K562 (cell line): ENCODE measurements around the gene MARCHF3. TPM values are rescaled to one million over a fixed set of nuclear protein-coding genes. Genes with fewer than 3 reads are reported as not detected.

Source experiments
- ATAC-seq: fragments of 200-7000 bp; cut with Tn5 transposase; 3 replicates; pipeline ENCODE4 v1.9.1; 2020; ENCODE audit warnings: moderate library complexity
- BruUV-seq: library from RNA; stranded (reverse); fragments of 400-500 nt; replicated peaks from 2 replicates; lab custom pipeline; 2021; lab: Mats Ljungman, UMichigan
- CTCF ChIA-PET: fragments of 300-600 bp; formaldehyde crosslinking; extraction: SDS; loops from one replicate; lab custom pipeline; 2021; ENCODE audit warnings: low intra/inter-chr PET ratio; lab: Yijun Ruan, JAX
- POLR2A ChIA-PET: fragments of 300-600, 350-650 bp; sonication (Branson Sonifier 250); formaldehyde crosslinking; extraction: SDS; loops from one replicate; lab custom pipeline; 2021; ENCODE audit warnings: antibody characterized with exemption, inconsistent platforms; lab: Yijun Ruan, JAX
- DNase-seq, 4 experiments: peaks; one replicate each; pipeline versions ENCODE4 v3.0.0 to v3.0.0-alpha.2; 2011 to 2018; ENCODE audit warnings: low spot score in 3 of 4, mixed read lengths in 3 of 4; ENCODE audit errors: extremely low read depth in 1 of 4
- FAIRE-seq: peaks from 2 replicates; lab custom pipeline; 2011; peaks lifted over from hg19 to GRCh38; lab: Jason Lieb, UNC
- H2AFZ ChIP-seq: 2 replicates; pipeline ENCODE4 v1.6.0; 2011; ENCODE audit warnings: low read depth, low read length, control low read depth, inconsistent platforms
- H3K27ac ChIP-seq: fragments of 200-600 bp; 3 replicates; pipeline ENCODE4 v1.8.0; 2011; ENCODE audit warnings: low read depth, mild to moderate bottlenecking, control low read depth, inconsistent platforms, low read length, moderate library complexity, mixed read lengths; ENCODE audit errors: extremely low read depth
- H3K27me3 ChIP-seq, 2 experiments: fragments of 300-600 bp in 1 of 2; 2 replicates in 1 of 2; 3 replicates in 1 of 2; pipeline versions ENCODE4 v1.6.0 to v1.8.0; 2011; ENCODE audit warnings: inconsistent platforms in 2 of 2, low read length in 2 of 2, mild to moderate bottlenecking in 1 of 2, mixed read lengths in 1 of 2, moderate library complexity in 1 of 2; ENCODE audit not compliant: control insufficient read depth in 2 of 2, insufficient read depth in 2 of 2
- H3K36me3 ChIP-seq: fragments of 300-600 bp; 3 replicates; pipeline ENCODE4 v1.8.0; 2011; ENCODE audit warnings: mild to moderate bottlenecking, low read length, inconsistent platforms; ENCODE audit not compliant: control insufficient read depth, insufficient read depth
- H3K4me1 ChIP-seq, 2 experiments: fragments of 200-600 bp in 1 of 2; replicated peaks in 1 of 2; 2 replicates in 1 of 2; 3 replicates in 1 of 2; pipeline versions ENCODE4 v1.5.1 to v1.8.0; 2011; ENCODE audit warnings: inconsistent platforms in 2 of 2, low read length in 2 of 2, mild to moderate bottlenecking in 1 of 2, mixed read lengths in 1 of 2, moderate library complexity in 1 of 2; ENCODE audit not compliant: control insufficient read depth in 2 of 2, insufficient read depth in 2 of 2
- H3K4me2 ChIP-seq: 2 replicates; pipeline ENCODE4 v1.6.1; 2011; ENCODE audit warnings: low read length, control low read depth, inconsistent platforms, mixed read lengths; ENCODE audit not compliant: insufficient read depth
- H3K4me3 ChIP-seq: fragments of 200-600 bp; sonication (generic), shearing (Covaris generic); 2 replicates; pipeline ENCODE4 v1.5.1; 2016; ENCODE audit warnings: control low read depth, inconsistent platforms
- H3K79me2 ChIP-seq: fragments of 200-600 bp; 3 replicates; pipeline ENCODE4 v1.8.0; 2011; ENCODE audit warnings: low read length, inconsistent platforms; ENCODE audit not compliant: control insufficient read depth, insufficient read depth
- H3K9ac ChIP-seq, 2 experiments: 2 replicates each; pipeline versions ENCODE4 v1.6.0 to v1.6.1; 2011; ENCODE audit warnings: low read depth in 2 of 2, low read length in 2 of 2, control low read depth in 1 of 2, inconsistent platforms in 1 of 2, mild to moderate bottlenecking in 1 of 2, mixed read lengths in 1 of 2; ENCODE audit not compliant: insufficient read depth in 1 of 2
- H3K9me1 ChIP-seq: one replicate; pipeline ENCODE4 v1.6.0; 2011; ENCODE audit warnings: inconsistent platforms, mild to moderate bottlenecking, low read length, moderate library complexity; ENCODE audit not compliant: control insufficient read depth, insufficient read depth
- H3K9me3 ChIP-seq: replicated peaks from 2 replicates; pipeline ENCODE4 v1.5.1; 2011; ENCODE audit warnings: low read depth, low read length, inconsistent platforms; ENCODE audit not compliant: control insufficient read depth, insufficient read depth
- H4K20me1 ChIP-seq: replicated peaks from 2 replicates; pipeline ENCODE4 v1.6.1; 2011; ENCODE audit warnings: low read length, inconsistent platforms, mixed read lengths; ENCODE audit not compliant: control insufficient read depth, insufficient read depth
- ATF1 ChIP-seq, 2 experiments: fragments of 450-650 bp in 1 of 2; IDR thresholded peaks; 2 replicates each; pipeline ENCODE4 v1.6.1; 2016; ENCODE audit warnings: missing compliant biosample characterization in 1 of 2, missing genetic modification characterization in 1 of 2
- E2F8 ChIP-seq: fragments of 450-650 bp; IDR thresholded peaks from 2 replicates; pipeline ENCODE4 v1.7.1; 2018; ENCODE audit warnings: mild to moderate bottlenecking, low read depth; ENCODE audit not compliant: partially characterized antibody
- HOMEZ ChIP-seq: fragments of 250-450 bp; sonication (Bioruptor Pico); IDR thresholded peaks from 2 replicates; pipeline ENCODE4 v1.4.0; 2020; ENCODE audit warnings: mild to moderate bottlenecking, moderate library complexity
- ILF3 ChIP-seq: fragments of 450-650 bp; IDR thresholded peaks from 2 replicates; pipeline ENCODE4 v1.6.1; 2018; ENCODE audit warnings: antibody characterized with exemption, mild to moderate bottlenecking, moderate library complexity, borderline replicate concordance
- NR1H2 ChIP-seq: sonication (generic); formaldehyde crosslinking; IDR thresholded peaks from 2 replicates; pipeline ENCODE4 v1.4.0; 2020; ENCODE audit warnings: mild to moderate bottlenecking, missing genetic modification reagents
- PRPF4 ChIP-seq: fragments of 200-400 bp; formaldehyde crosslinking; IDR thresholded peaks from one replicate; pipeline ENCODE4 v1.6.1; 2017; ENCODE audit warnings: low read length, low read depth, mild to moderate bottlenecking; ENCODE audit not compliant: insufficient read depth, poor library complexity, severe bottlenecking
- UBTF ChIP-seq, 2 experiments: IDR thresholded peaks; 2 replicates each; pipeline ENCODE4 v1.6.1; 2012; ENCODE audit warnings: improper control_type of control experiment in 2 of 2, low read depth in 2 of 2, low read length in 2 of 2, borderline replicate concordance in 1 of 2
- ZNF589 ChIP-seq: fragments of 200-800 bp; sonication (Bioruptor generic); IDR thresholded peaks from 2 replicates; pipeline ENCODE4 v1.6.1; 2016; ENCODE audit warnings: low read depth, missing genetic modification characterization, missing compliant biosample characterization
- WGBS: fragments of 100-300 bp; shearing (Covaris generic); methylation state at CpG from one replicate; pipeline ENCODE4 v1.1.6; 2016; ENCODE audit warnings: low coverage, mixed read lengths; ENCODE audit not compliant: insufficient coverage; ENCODE audit errors: missing lambda C conversion rate; 5-methylcytosine and 5-hydroxymethylcytosine counted together
- in situ Hi-C: fragments of 300-500 bp; cut with MboI; formaldehyde crosslinking; loops from 4 replicates; pipeline ENCODE4 v1.15.0; 2018; ENCODE audit warnings: inconsistent platforms, mixed read lengths
- intact Hi-C: fragments of 100-400 bp; cut with micrococcal nuclease; formaldehyde crosslinking; loops from 2 replicates; pipeline ENCODE4 v1.14.2; 2022
- polyA plus RNA-seq, 8 experiments: library from polyadenylated mRNA; depleted of rRNA in 4 of 8; stranded (reverse) in 5 of 8; unstranded in 3 of 8; fragments of >200 nt; fragmentation: Nextera tagmentation in 2 of 8; fragmentation: Illumina TruSeq in 1 of 8; extraction: Ambion mirVana in 2 of 8; extraction: Trizol in 1 of 8; gene quantifications; 2 replicates each; pipeline versions ENCODE4 v1.2.1 to v1.2.3, GENCODE V29; 2011 to 2014; ENCODE audit warnings: inconsistent platforms in 1 of 8, missing spikeins in 1 of 8
- total RNA-seq, 7 experiments: library from RNA; depleted of rRNA in 6 of 7; stranded (reverse); fragments of >200 nt in 6 of 7; fragmentation: Illumina TruSeq in 2 of 7; extraction: Trizol in 2 of 7; gene quantifications; 2 replicates each; pipeline versions ENCODE4 v1.2.1 to v1.2.3, GENCODE V29; 2011 to 2021; ENCODE audit warnings: low replicate concordance in 1 of 7
- TF ChIP-seq, protein P1 (sequence below): fragments of 450-650 bp; IDR thresholded peaks from one replicate; pipeline ENCODE4 v1.6.1; 2018; ENCODE audit warnings: mild to moderate bottlenecking, moderate library complexity; ENCODE audit not compliant: partially characterized antibody

MARCHF3 gene
- total and polyA plus RNA-seq, 9 of the 15 experiments (the other 6 are each of a cell fraction or from before 2014, with no cell fraction given) = 5.6 to 37.4 (median 16.5) TPM

DNA sequence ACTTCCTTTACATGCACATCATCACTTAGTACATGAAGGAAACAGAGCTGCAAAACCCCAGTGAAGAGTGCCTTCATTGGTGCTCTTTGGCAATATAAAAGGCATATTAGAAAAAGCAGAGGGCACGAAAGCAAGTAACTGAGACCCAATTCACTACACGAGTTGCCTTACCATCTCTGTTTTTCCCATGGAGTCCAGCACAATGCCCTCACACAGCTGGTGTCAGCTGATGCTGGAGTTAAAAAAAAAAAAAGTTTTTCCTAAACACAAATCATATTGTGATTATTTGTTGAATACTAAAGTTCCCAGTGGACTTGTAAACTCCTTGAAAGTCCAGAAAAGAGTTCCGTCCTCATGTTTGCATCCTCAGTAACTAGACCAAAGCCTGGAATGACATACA, 25.6 kb downstream of the MARCHF3 start:
- WGBS = 78% methylated on average over 3 of the region's 3 CpGs

More for the DNA sequence above, 25.6 kb downstream of the MARCHF3 start:
- Histone ChIP-seq H3K27ac (no peak overlapping the region), H3K4me2 (no peak overlapping the region), H4K20me1 (no peaks in the 10 kb centered on the region)
- BruUV-seq = no TSS peak
- no peak for DNase-seq
- TF ChIP-seq PRPF4 (no peak), E2F8 (no peak), ATF1 (CRISPR knock-in tag; IDR thresholded peaks at IDR 0.05) (no peak), ATF1 (tag; IDR thresholded peaks at IDR 0.05) (no peak), ILF3 (no peak), HOMEZ (CRISPR knock-in tag) (no peak), UBTF (IDR thresholded peaks at IDR 0.05; ENCODE audit: borderline replicate concordance in 1 of 2, low read depth in 2 of 2, low read length in 2 of 2) (no peak), ZNF589 (CRISPR knock-in tag) (no peak), NR1H2 (CRISPR knock-in tag) (no peak)
- TF ChIP-seq, protein P1, sequence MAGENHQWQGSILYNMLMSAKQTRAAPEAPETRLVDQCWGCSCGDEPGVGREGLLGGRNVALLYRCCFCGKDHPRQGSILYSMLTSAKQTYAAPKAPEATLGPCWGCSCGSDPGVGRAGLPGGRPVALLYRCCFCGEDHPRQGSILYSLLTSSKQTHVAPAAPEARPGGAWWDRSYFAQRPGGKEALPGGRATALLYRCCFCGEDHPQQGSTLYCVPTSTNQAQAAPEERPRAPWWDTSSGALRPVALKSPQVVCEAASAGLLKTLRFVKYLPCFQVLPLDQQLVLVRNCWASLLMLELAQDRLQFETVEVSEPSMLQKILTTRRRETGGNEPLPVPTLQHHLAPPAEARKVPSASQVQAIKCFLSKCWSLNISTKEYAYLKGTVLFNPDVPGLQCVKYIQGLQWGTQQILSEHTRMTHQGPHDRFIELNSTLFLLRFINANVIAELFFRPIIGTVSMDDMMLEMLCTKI = no peak
- TF ChIP-seq, all 486 proteins: peak for 0
- POLR2A ChIA-PET = interaction anchor here (1.0 to 1.2 kb wide), 3 partner anchors 11 to 21 kb away, joined by 3 to 5 read pairs (median 4); no protein-coding TSS in a partner anchor
- FAIRE-seq (no peak), ATAC-seq (no peak)
- Histone ChIP-seq H3K4me3 (no peak overlapping the region), H3K9me1 (no peaks in the 10 kb centered on the region), H3K36me3 (peaks cover 2% of the 10 kb centered on the region; the same call in 1 of the 3 replicates), H3K9ac (no peak overlapping the region), H3K4me1 (peaks cover 0 to 25% of the 10 kb centered on the region in 2 experiments; a peak in 3 of 5 replicates), H3K79me2 (peaks cover 82% of the 10 kb centered on the region), H2AFZ (no peak overlapping the region), H3K9me3 (no peaks in the 10 kb centered on the region), H3K27me3 (no peaks in the 10 kb centered on the region)
- CTCF ChIA-PET = no interaction called here
- in situ Hi-C loops = no loop called here
- intact Hi-C loops = no loop called here
